K562 (cell line): Measurements from ENCODE around the gene EML2. TPM values are rescaled to one million over a fixed set of nuclear protein-coding genes. Genes with fewer than 3 reads are reported as not detected.
A peak's percentile ranks its signal among the peaks of the same experiment; 100 is the strongest.

Experiments
- DPF2 ChIP-seq: fragments of 450-650 bp; IDR thresholded peaks from 2 replicates; pipeline ENCODE4 v1.6.1; 2016
- E2F3 ChIP-seq: fragments of 250-450 bp; sonication (Bioruptor Pico); IDR thresholded peaks from 2 replicates; pipeline ENCODE4 v1.4.0; 2020; ENCODE audit warnings: mild to moderate bottlenecking
- HMGXB4 ChIP-seq: sonication (generic); formaldehyde crosslinking; IDR thresholded peaks from 2 replicates; pipeline ENCODE4 v1.8.1; 2023; ENCODE audit warnings: mild to moderate bottlenecking, missing genetic modification reagents
- KAT8 ChIP-seq: fragments of 450-650 bp; IDR thresholded peaks from 2 replicates; pipeline ENCODE4 v1.6.1; 2016; ENCODE audit warnings: low read depth, mild to moderate bottlenecking
- KDM4B ChIP-seq, 2 experiments: fragments of 450-650 bp in 1 of 2; sonication (generic) in 1 of 2; IDR thresholded peaks; 2 replicates each; pipeline ENCODE4 v1.6.1; 2016 to 2017; ENCODE audit warnings: borderline replicate concordance in 2 of 2, antibody characterized with exemption in 1 of 2, low read depth in 1 of 2, mild to moderate bottlenecking in 1 of 2
- KDM5B ChIP-seq: fragments of 200-600 bp; sonication (generic); IDR thresholded peaks from 2 replicates; pipeline ENCODE4 v1.6.1; 2012; ENCODE audit warnings: low read depth, mild to moderate bottlenecking, moderate library complexity, low read length, control low read depth, inconsistent platforms; ENCODE audit not compliant: insufficient replicate concordance
- PCBP2 ChIP-seq: fragments of 200-400 bp; formaldehyde crosslinking; IDR thresholded peaks from 2 replicates; pipeline ENCODE4 v1.6.1; 2018; ENCODE audit warnings: low read length, low read depth, mild to moderate bottlenecking, moderate library complexity; ENCODE audit not compliant: poor library complexity, severe bottlenecking
- PRPF4 ChIP-seq: fragments of 200-400 bp; formaldehyde crosslinking; IDR thresholded peaks from one replicate; pipeline ENCODE4 v1.6.1; 2017; ENCODE audit warnings: low read length, low read depth, mild to moderate bottlenecking; ENCODE audit not compliant: insufficient read depth, poor library complexity, severe bottlenecking
- RAD21 ChIP-seq, 2 experiments: fragments of 250-450 bp in 1 of 2; fragments of 450-650 bp in 1 of 2; sonication (Bioruptor Pico) in 1 of 2; formaldehyde crosslinking in 1 of 2; IDR thresholded peaks in 1 of 2; conservative IDR thresholded peaks in 1 of 2; 2 replicates each; pipeline versions ENCODE4 v1.4.0 to v1.8.0; 2020 to 2022; ENCODE audit warnings: mild to moderate bottlenecking in 2 of 2, moderate library complexity in 1 of 2
- SMARCE1 ChIP-seq: fragments of 450-650 bp; IDR thresholded peaks from 2 replicates; pipeline ENCODE4 v1.7.1; 2016; ENCODE audit warnings: mild to moderate bottlenecking
- ZBTB11 ChIP-seq, 3 experiments: fragments of 200-800 bp in 1 of 3; fragments of 250-450 bp in 1 of 3; fragments of 450-650 bp in 1 of 3; sonication (Bioruptor Pico) in 1 of 3; sonication (Bioruptor generic) in 1 of 3; formaldehyde crosslinking in 1 of 3; IDR thresholded peaks; 2 replicates each; pipeline versions ENCODE4 v1.6.1 to v1.8.0; 2016 to 2022; ENCODE audit warnings: mild to moderate bottlenecking in 2 of 3, missing genetic modification characterization in 2 of 3, missing compliant biosample characterization in 1 of 3, moderate library complexity in 1 of 3
- ZBTB34 ChIP-seq: fragments of 250-450 bp; sonication (Bioruptor Pico); IDR thresholded peaks from 2 replicates; pipeline ENCODE4 v1.8.0; 2021; ENCODE audit warnings: mild to moderate bottlenecking, moderate library complexity
- ZNF280A ChIP-seq: fragments of 450-650 bp; IDR thresholded peaks from 2 replicates; pipeline ENCODE4 v1.6.1; 2018; ENCODE audit warnings: mild to moderate bottlenecking, low read depth; ENCODE audit not compliant: partially characterized antibody
- ZNF740 ChIP-seq, 3 experiments: fragments of 200-800 bp in 1 of 3; sonication (Bioruptor generic) in 1 of 3; sonication (generic) in 1 of 3; formaldehyde crosslinking in 1 of 3; IDR thresholded peaks; 2 replicates each; pipeline versions ENCODE4 v1.6.1 to v1.8.0; 2016 to 2022; ENCODE audit warnings: mild to moderate bottlenecking in 2 of 3, missing compliant biosample characterization in 2 of 3, missing genetic modification characterization in 2 of 3, missing genetic modification reagents in 1 of 3
- polyA plus RNA-seq, 8 experiments: library from polyadenylated mRNA; depleted of rRNA in 4 of 8; stranded (reverse) in 5 of 8; unstranded in 3 of 8; fragments of >200 nt; fragmentation: Nextera tagmentation in 2 of 8; fragmentation: Illumina TruSeq in 1 of 8; extraction: Ambion mirVana in 2 of 8; extraction: Trizol in 1 of 8; gene quantifications; 2 replicates each; pipeline versions ENCODE4 v1.2.1 to v1.2.3, GENCODE V29; 2011 to 2014; ENCODE audit warnings: inconsistent platforms in 1 of 8, missing spikeins in 1 of 8
- total RNA-seq, 7 experiments: library from RNA; depleted of rRNA in 6 of 7; stranded (reverse); fragments of >200 nt in 6 of 7; fragmentation: Illumina TruSeq in 2 of 7; extraction: Trizol in 2 of 7; gene quantifications; 2 replicates each; pipeline versions ENCODE4 v1.2.1 to v1.2.3, GENCODE V29; 2011 to 2021; ENCODE audit warnings: low replicate concordance in 1 of 7

EML2 gene
- total and polyA plus RNA-seq, 9 of the 15 experiments (the other 6 are each of a cell fraction or from before 2014, with no cell fraction given) = 2.6 to 69.6 (median 24.8) TPM

GRCh38 chr19:45607071-45608029, 31.8 kb downstream of the EML2 start (continued):
- TF ChIP-seq ZNF280A = no peak
- no peak for TF ChIP-seq KDM4B (IDR thresholded peaks at IDR 0.05; ENCODE audit: borderline replicate concordance in 2 of 2, low read depth in 1 of 2)
- no peak for TF ChIP-seq E2F3 (CRISPR knock-in tag)
- no peak for TF ChIP-seq SMARCE1
- 0 out of 2 replicates have a peak, but pooled peaks have one; percentile 17 for TF ChIP-seq DPF2
- no peak for TF ChIP-seq ZBTB11 (CRISPR knock-in tag; IDR thresholded peaks at IDR 0.05)
- TF ChIP-seq ZBTB34 (CRISPR knock-in tag) = no peak
- TF ChIP-seq HMGXB4 (CRISPR knock-in tag) = no peak
- no peak for TF ChIP-seq ZNF740 (CRISPR knock-in tag; IDR thresholded peaks at IDR 0.05)
- no peak for TF ChIP-seq ZNF740 (tag; IDR thresholded peaks at IDR 0.05)
- TF ChIP-seq KDM5B = no peak
- TF ChIP-seq PRPF4 = no peak
- TF ChIP-seq PCBP2 = no peak
- TF ChIP-seq KAT8 = no peak
- TF ChIP-seq RAD21 (CRISPR knock-in tag; conservative IDR thresholded peaks at IDR 0.05 in 1 of 2, IDR thresholded peaks at IDR 0.05 in 1 of 2) = peak; percentile 71 to 88
